HEK293 (cell line): ENCODE data around the gene CA12.

ENCODE experiments used
- BCL11A ChIP-seq: fragments of 450-650 bp; formaldehyde crosslinking; IDR thresholded peaks from 2 replicates; pipeline ENCODE4 v1.5.1; 2016; ENCODE audit warnings: low read depth, missing biosample characterization, missing genetic modification characterization
- GLIS2 ChIP-seq: fragments of 450-650 bp; formaldehyde crosslinking; IDR thresholded peaks from 2 replicates; pipeline ENCODE4 v1.5.1; 2016; ENCODE audit warnings: missing biosample characterization, missing genetic modification characterization
- YY1 ChIP-seq: fragments of 450-650 bp; formaldehyde crosslinking; IDR thresholded peaks from 2 replicates; pipeline ENCODE4 v1.5.1; 2018; ENCODE audit warnings: missing biosample characterization, missing genetic modification characterization
- YY2 ChIP-seq: fragments of 450-650 bp; formaldehyde crosslinking; IDR thresholded peaks from 2 replicates; pipeline ENCODE4 v1.5.1; 2016; ENCODE audit warnings: missing biosample characterization, missing genetic modification characterization
- ZBTB7A ChIP-seq: fragments of 450-650 bp; formaldehyde crosslinking; IDR thresholded peaks from 2 replicates; pipeline ENCODE4 v1.5.1; 2016; ENCODE audit warnings: low read depth, missing biosample characterization, missing genetic modification characterization
- ZNF529 ChIP-seq: fragments of 450-650 bp; formaldehyde crosslinking; IDR thresholded peaks from 2 replicates; pipeline ENCODE4 v1.5.1; 2017; ENCODE audit warnings: missing genetic modification characterization, missing biosample characterization; ENCODE audit not compliant: insufficient replicate concordance
- ZNF664 ChIP-seq: fragments of 450-650 bp; formaldehyde crosslinking; IDR thresholded peaks from 2 replicates; pipeline ENCODE4 v1.5.1; 2016; ENCODE audit warnings: missing biosample characterization, missing genetic modification characterization
- TF ChIP-seq, protein P1 (sequence below): fragments of 450-650 bp; formaldehyde crosslinking; IDR thresholded peaks from 2 replicates; pipeline ENCODE4 v1.5.1; 2017; ENCODE audit warnings: missing biosample characterization, missing genetic modification characterization
- TF ChIP-seq, protein P2 (sequence below): fragments of 450-650 bp; formaldehyde crosslinking; IDR thresholded peaks from 2 replicates; pipeline ENCODE4 v1.5.1; 2016; ENCODE audit warnings: missing biosample characterization, missing genetic modification characterization
- TF ChIP-seq, protein P3 (sequence below): fragments of 450-650 bp; formaldehyde crosslinking; conservative IDR thresholded peaks from 2 replicates; pipeline ENCODE4 v1.5.1; 2016; ENCODE audit warnings: low read depth, missing biosample characterization, missing genetic modification characterization
- TF ChIP-seq, protein P4 (sequence below): fragments of 450-650 bp; formaldehyde crosslinking; IDR thresholded peaks from 2 replicates; pipeline ENCODE4 v1.5.1; 2016; ENCODE audit warnings: missing biosample characterization, missing genetic modification characterization, low read depth
- TF ChIP-seq, protein P5 (sequence below): fragments of 450-650 bp; IDR thresholded peaks from 2 replicates; pipeline ENCODE4 v1.5.1; 2018; ENCODE audit warnings: missing biosample characterization, missing genetic modification characterization
- TF ChIP-seq, protein P6 (sequence below): IDR thresholded peaks from 2 replicates; pipeline ENCODE4 v1.6.1; 2011; ENCODE audit warnings: mild to moderate bottlenecking, low read depth, low read length, borderline replicate concordance
- TF ChIP-seq, protein P7 (sequence below): fragments of 450-650 bp; formaldehyde crosslinking; IDR thresholded peaks from 2 replicates; pipeline ENCODE4 v1.5.1; 2016; ENCODE audit warnings: missing biosample characterization, missing genetic modification characterization

DNA sequence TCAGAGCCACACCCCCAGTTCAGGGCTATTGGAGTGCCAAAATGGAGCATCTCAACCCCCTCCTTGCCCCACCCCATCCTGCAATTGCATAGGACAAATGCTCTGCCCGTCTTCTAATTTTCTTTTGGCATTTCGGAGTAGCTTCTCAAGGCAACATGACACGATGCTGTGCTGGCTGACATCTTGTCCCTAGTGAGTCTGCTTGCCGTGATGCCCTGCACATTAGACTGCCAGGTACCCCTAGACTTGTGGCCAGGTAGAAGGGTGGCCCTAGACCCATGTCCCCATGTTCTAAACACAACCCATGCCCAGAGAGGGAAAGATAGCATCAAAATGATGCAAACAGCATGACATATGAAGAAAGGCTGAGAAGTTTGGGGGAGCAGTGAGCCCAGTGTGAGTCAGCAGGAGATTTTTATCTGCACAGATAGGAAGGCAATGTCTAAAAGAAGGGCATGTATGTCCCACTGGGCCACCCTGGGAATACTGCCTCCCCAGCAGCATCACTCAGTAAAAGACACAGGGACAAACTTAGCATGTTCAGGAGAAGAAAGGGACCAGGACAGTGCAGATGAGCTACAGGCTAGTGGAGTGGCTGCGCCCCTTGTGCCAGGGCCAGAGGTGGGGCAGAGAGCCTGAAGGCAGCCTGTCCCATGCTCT is 36.8 kb downstream of the CA12 start:
- TF ChIP-seq, protein P1, sequence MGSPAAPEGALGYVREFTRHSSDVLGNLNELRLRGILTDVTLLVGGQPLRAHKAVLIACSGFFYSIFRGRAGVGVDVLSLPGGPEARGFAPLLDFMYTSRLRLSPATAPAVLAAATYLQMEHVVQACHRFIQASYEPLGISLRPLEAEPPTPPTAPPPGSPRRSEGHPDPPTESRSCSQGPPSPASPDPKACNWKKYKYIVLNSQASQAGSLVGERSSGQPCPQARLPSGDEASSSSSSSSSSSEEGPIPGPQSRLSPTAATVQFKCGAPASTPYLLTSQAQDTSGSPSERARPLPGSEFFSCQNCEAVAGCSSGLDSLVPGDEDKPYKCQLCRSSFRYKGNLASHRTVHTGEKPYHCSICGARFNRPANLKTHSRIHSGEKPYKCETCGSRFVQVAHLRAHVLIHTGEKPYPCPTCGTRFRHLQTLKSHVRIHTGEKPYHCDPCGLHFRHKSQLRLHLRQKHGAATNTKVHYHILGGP (tag by site-specific recombination), result no peak
- no peak for TF ChIP-seq ZBTB7A (tag by site-specific recombination)
- TF ChIP-seq, protein P2, sequence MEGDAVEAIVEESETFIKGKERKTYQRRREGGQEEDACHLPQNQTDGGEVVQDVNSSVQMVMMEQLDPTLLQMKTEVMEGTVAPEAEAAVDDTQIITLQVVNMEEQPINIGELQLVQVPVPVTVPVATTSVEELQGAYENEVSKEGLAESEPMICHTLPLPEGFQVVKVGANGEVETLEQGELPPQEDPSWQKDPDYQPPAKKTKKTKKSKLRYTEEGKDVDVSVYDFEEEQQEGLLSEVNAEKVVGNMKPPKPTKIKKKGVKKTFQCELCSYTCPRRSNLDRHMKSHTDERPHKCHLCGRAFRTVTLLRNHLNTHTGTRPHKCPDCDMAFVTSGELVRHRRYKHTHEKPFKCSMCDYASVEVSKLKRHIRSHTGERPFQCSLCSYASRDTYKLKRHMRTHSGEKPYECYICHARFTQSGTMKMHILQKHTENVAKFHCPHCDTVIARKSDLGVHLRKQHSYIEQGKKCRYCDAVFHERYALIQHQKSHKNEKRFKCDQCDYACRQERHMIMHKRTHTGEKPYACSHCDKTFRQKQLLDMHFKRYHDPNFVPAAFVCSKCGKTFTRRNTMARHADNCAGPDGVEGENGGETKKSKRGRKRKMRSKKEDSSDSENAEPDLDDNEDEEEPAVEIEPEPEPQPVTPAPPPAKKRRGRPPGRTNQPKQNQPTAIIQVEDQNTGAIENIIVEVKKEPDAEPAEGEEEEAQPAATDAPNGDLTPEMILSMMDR (tag by site-specific recombination), result no peak
- TF ChIP-seq, protein P3, sequence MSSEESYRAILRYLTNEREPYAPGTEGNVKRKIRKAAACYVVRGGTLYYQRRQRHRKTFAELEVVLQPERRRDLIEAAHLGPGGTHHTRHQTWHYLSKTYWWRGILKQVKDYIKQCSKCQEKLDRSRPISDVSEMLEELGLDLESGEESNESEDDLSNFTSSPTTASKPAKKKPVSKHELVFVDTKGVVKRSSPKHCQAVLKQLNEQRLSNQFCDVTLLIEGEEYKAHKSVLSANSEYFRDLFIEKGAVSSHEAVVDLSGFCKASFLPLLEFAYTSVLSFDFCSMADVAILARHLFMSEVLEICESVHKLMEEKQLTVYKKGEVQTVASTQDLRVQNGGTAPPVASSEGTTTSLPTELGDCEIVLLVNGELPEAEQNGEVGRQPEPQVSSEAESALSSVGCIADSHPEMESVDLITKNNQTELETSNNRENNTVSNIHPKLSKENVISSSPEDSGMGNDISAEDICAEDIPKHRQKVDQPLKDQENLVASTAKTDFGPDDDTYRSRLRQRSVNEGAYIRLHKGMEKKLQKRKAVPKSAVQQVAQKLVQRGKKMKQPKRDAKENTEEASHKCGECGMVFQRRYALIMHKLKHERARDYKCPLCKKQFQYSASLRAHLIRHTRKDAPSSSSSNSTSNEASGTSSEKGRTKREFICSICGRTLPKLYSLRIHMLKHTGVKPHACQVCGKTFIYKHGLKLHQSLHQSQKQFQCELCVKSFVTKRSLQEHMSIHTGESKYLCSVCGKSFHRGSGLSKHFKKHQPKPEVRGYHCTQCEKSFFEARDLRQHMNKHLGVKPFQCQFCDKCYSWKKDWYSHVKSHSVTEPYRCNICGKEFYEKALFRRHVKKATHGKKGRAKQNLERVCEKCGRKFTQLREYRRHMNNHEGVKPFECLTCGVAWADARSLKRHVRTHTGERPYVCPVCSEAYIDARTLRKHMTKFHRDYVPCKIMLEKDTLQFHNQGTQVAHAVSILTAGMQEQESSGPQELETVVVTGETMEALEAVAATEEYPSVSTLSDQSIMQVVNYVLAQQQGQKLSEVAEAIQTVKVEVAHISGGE (tag by site-specific recombination), result no peak
- TF ChIP-seq, protein P4, sequence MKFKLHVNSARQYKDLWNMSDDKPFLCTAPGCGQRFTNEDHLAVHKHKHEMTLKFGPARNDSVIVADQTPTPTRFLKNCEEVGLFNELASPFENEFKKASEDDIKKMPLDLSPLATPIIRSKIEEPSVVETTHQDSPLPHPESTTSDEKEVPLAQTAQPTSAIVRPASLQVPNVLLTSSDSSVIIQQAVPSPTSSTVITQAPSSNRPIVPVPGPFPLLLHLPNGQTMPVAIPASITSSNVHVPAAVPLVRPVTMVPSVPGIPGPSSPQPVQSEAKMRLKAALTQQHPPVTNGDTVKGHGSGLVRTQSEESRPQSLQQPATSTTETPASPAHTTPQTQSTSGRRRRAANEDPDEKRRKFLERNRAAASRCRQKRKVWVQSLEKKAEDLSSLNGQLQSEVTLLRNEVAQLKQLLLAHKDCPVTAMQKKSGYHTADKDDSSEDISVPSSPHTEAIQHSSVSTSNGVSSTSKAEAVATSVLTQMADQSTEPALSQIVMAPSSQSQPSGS (tag by site-specific recombination), result no peak
- TF ChIP-seq, protein P5, sequence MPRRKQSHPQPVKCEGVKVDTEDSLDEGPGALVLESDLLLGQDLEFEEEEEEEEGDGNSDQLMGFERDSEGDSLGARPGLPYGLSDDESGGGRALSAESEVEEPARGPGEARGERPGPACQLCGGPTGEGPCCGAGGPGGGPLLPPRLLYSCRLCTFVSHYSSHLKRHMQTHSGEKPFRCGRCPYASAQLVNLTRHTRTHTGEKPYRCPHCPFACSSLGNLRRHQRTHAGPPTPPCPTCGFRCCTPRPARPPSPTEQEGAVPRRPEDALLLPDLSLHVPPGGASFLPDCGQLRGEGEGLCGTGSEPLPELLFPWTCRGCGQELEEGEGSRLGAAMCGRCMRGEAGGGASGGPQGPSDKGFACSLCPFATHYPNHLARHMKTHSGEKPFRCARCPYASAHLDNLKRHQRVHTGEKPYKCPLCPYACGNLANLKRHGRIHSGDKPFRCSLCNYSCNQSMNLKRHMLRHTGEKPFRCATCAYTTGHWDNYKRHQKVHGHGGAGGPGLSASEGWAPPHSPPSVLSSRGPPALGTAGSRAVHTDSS, result no peak
- TF ChIP-seq YY1 (tag by site-specific recombination), result no peak
- TF ChIP-seq, protein P6, sequence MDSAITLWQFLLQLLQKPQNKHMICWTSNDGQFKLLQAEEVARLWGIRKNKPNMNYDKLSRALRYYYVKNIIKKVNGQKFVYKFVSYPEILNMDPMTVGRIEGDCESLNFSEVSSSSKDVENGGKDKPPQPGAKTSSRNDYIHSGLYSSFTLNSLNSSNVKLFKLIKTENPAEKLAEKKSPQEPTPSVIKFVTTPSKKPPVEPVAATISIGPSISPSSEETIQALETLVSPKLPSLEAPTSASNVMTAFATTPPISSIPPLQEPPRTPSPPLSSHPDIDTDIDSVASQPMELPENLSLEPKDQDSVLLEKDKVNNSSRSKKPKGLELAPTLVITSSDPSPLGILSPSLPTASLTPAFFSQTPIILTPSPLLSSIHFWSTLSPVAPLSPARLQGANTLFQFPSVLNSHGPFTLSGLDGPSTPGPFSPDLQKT, result no peak
- no peak for TF ChIP-seq GLIS2 (tag by site-specific recombination)
- no peak for TF ChIP-seq ZNF664 (tag by site-specific recombination)
- TF ChIP-seq BCL11A, result no peak
- TF ChIP-seq YY2 (tag by site-specific recombination), result no peak
- TF ChIP-seq ZNF529, result no peak
- TF ChIP-seq, protein P7, sequence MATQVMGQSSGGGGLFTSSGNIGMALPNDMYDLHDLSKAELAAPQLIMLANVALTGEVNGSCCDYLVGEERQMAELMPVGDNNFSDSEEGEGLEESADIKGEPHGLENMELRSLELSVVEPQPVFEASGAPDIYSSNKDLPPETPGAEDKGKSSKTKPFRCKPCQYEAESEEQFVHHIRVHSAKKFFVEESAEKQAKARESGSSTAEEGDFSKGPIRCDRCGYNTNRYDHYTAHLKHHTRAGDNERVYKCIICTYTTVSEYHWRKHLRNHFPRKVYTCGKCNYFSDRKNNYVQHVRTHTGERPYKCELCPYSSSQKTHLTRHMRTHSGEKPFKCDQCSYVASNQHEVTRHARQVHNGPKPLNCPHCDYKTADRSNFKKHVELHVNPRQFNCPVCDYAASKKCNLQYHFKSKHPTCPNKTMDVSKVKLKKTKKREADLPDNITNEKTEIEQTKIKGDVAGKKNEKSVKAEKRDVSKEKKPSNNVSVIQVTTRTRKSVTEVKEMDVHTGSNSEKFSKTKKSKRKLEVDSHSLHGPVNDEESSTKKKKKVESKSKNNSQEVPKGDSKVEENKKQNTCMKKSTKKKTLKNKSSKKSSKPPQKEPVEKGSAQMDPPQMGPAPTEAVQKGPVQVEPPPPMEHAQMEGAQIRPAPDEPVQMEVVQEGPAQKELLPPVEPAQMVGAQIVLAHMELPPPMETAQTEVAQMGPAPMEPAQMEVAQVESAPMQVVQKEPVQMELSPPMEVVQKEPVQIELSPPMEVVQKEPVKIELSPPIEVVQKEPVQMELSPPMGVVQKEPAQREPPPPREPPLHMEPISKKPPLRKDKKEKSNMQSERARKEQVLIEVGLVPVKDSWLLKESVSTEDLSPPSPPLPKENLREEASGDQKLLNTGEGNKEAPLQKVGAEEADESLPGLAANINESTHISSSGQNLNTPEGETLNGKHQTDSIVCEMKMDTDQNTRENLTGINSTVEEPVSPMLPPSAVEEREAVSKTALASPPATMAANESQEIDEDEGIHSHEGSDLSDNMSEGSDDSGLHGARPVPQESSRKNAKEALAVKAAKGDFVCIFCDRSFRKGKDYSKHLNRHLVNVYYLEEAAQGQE (tag by site-specific recombination), result no peak
